GM23248 (cell line): ENCODE measurements around the gene C2orf68. TPM values are rescaled to one million over a fixed set of nuclear protein-coding genes. Genes with fewer than 3 reads are reported as not detected.

ENCODE experiments used
- DNase-seq: peaks from one replicate; pipeline ENCODE4 v3.0.0-alpha.2; 2015
- H2AFZ ChIP-seq: fragments of 200-600 bp; sonication (generic); 2 replicates; pipeline ENCODE4 v1.6.1; 2016; ENCODE audit warnings: antibody characterized with exemption
- H3F3A ChIP-seq: fragments of 200-600 bp; sonication (generic); 2 replicates; pipeline ENCODE4 v1.6.1; 2016; ENCODE audit warnings: mild to moderate bottlenecking, antibody characterized with exemption, mixed run types; ENCODE audit not compliant: insufficient read depth
- H3K27ac ChIP-seq: fragments of 200-600 bp; sonication (generic); 2 replicates; pipeline ENCODE4 v1.5.1; 2016; ENCODE audit warnings: mild to moderate bottlenecking
- H3K27me3 ChIP-seq: fragments of 200-600 bp; sonication (generic); replicated peaks from 2 replicates; pipeline ENCODE4 v1.6.1; 2016; ENCODE audit warnings: mild to moderate bottlenecking; ENCODE audit not compliant: insufficient read depth
- H3K36me3 ChIP-seq: fragments of 200-600 bp; sonication (generic); 2 replicates; pipeline ENCODE4 v1.6.1; 2016; ENCODE audit warnings: low read depth, mild to moderate bottlenecking
- H3K4me1 ChIP-seq: fragments of 200-600 bp; sonication (generic); 2 replicates; pipeline ENCODE4 v1.6.1; 2016; ENCODE audit warnings: mild to moderate bottlenecking; ENCODE audit not compliant: insufficient read depth
- H3K4me2 ChIP-seq: fragments of 200-600 bp; sonication (generic); one replicate; pipeline ENCODE4 v1.6.1; 2016; ENCODE audit warnings: mild to moderate bottlenecking; ENCODE audit not compliant: unreplicated experiment
- H3K4me3 ChIP-seq: fragments of 200-600 bp; sonication (generic); 2 replicates; pipeline ENCODE4 v1.5.1; 2016; ENCODE audit warnings: mild to moderate bottlenecking
- H3K79me2 ChIP-seq: fragments of 200-600 bp; sonication (generic); 2 replicates; pipeline ENCODE4 v1.6.1; 2016; ENCODE audit warnings: mild to moderate bottlenecking; ENCODE audit not compliant: insufficient read depth
- H3K9ac ChIP-seq: fragments of 200-600 bp; sonication (generic); 2 replicates; pipeline ENCODE4 v1.6.1; 2016; ENCODE audit warnings: mild to moderate bottlenecking
- H3K9me2 ChIP-seq: fragments of 200-600 bp; sonication (generic); 2 replicates; pipeline ENCODE4 v1.6.1; 2016; ENCODE audit warnings: mixed run types, mild to moderate bottlenecking, moderate library complexity; ENCODE audit not compliant: insufficient read depth
- H3K9me3 ChIP-seq: fragments of 200-600 bp; sonication (generic); one replicate; pipeline ENCODE4 v1.6.1; 2017; ENCODE audit warnings: low read depth
- H4K20me1 ChIP-seq: fragments of 200-600 bp; sonication (generic); 2 replicates; pipeline ENCODE4 v1.6.0; 2016; ENCODE audit not compliant: insufficient read depth
- EZH2 ChIP-seq: fragments of 200-600 bp; sonication (generic); IDR thresholded peaks from 2 replicates; pipeline ENCODE4 v1.6.1; 2018; ENCODE audit warnings: antibody characterized with exemption, mild to moderate bottlenecking; ENCODE audit not compliant: insufficient read depth, poor library complexity, severe bottlenecking
- EZH2phosphoT487 ChIP-seq: fragments of 200-600 bp; sonication (generic); IDR thresholded peaks from 2 replicates; pipeline ENCODE4 v1.6.1; 2018; ENCODE audit warnings: antibody characterized with exemption, moderate library complexity, mild to moderate bottlenecking, low read depth; ENCODE audit not compliant: insufficient read depth
- WGBS, 2 experiments: methylation state at CpG; one replicate each; pipeline ENCODE4 v1.1.6; 2015 to 2017; ENCODE audit warnings: low lambda C conversion rate in 2 of 2, low coverage in 1 of 2; ENCODE audit errors: missing lambda C conversion rate in 2 of 2; 5-methylcytosine and 5-hydroxymethylcytosine counted together
- in situ Hi-C: fragments of 300-500 bp; cut with MboI; formaldehyde crosslinking; loops from 2 replicates; pipeline ENCODE4 v1.15.0; 2020
- polyA plus RNA-seq: library from polyadenylated mRNA; unstranded; fragments of >200 nt; fragmentation: Nextera tagmentation; extraction: Ambion mirVana; gene quantifications from 2 replicates; pipeline ENCODE4 v1.2.1, GENCODE V29; 2016
- total RNA-seq: library from RNA; depleted of rRNA; stranded (reverse); fragments of >200 nt; shearing (Covaris generic); gene quantifications from 2 replicates; pipeline ENCODE4 v1.2.3, GENCODE V29; 2014

C2orf68 gene
- total and polyA plus RNA-seq, 2 experiments from 2014 or later, result 9.8 to 30.4 TPM

GRCh38 chr2:85653996-85654395, 42.1 kb upstream of the C2orf68 start:
- no peak overlapping the region for H3K4me3 ChIP-seq
- H3K27ac ChIP-seq, result no peak overlapping the region
- no peaks in the 10 kb centered on the region for H3K9me3 ChIP-seq
- TF ChIP-seq EZH2 (no peak), EZH2phosphoT487 (no peak)
- DNase-seq, result no peak
- peaks cover 4% of the 10 kb centered on the region; the same call in 1 of the 2 replicates for H3K36me3 ChIP-seq
- H3K79me2 ChIP-seq, result no peaks in the 10 kb centered on the region
- peaks cover 77% of the 10 kb centered on the region for H3F3A ChIP-seq
- H2AFZ ChIP-seq, result no peak overlapping the region
- H3K4me1 ChIP-seq, result peaks cover 63% of the 10 kb centered on the region
- WGBS, 2 experiments, result 94 to 97% methylated on average over 3 of the region's 3 CpGs
- H3K9ac ChIP-seq, result no peak overlapping the region
- H3K9me2 ChIP-seq, result no peaks in the 10 kb centered on the region
- in situ Hi-C loops, result no loop called here
- H3K4me2 ChIP-seq, result no peak overlapping the region
- H3K27me3 ChIP-seq, result no peaks in the 10 kb centered on the region
- H4K20me1 ChIP-seq, result no peaks in the 10 kb centered on the region

- peak; percentile 13 for DNase-seq
- WGBS, 2 experiments, result 94 to 98% methylated on average over 2 of the region's 2 CpGs
Observed at GRCh38 chr2:85652056-85652455, 40.2 kb upstream of the C2orf68 start.

GRCh38 chr2:85651097-85651496, 39.2 kb upstream of the C2orf68 start:
- no peaks in the 10 kb centered on the region for H3K79me2 ChIP-seq
- H3F3A ChIP-seq, result peaks cover 84% of the 10 kb centered on the region
- H3K27me3 ChIP-seq, result no peaks in the 10 kb centered on the region
- peaks cover 22% of the 10 kb centered on the region for H3K36me3 ChIP-seq
- no peaks in the 10 kb centered on the region for H3K9me3 ChIP-seq
- TF ChIP-seq EZH2phosphoT487 (no peak), EZH2 (no peak)
- H3K4me2 ChIP-seq, result no peak overlapping the region
- 83 to 87% methylated on average over 3 of the region's 3 CpGs for WGBS, 2 experiments
- H2AFZ ChIP-seq, result no peak overlapping the region
- H3K4me3 ChIP-seq, result no peak overlapping the region
- H3K9me2 ChIP-seq, result no peaks in the 10 kb centered on the region
- no peak overlapping the region for H3K9ac ChIP-seq
- in situ Hi-C loops, result no loop called here
- no peak overlapping the region for H3K27ac ChIP-seq
- DNase-seq, result no peak
- peaks cover 54% of the 10 kb centered on the region for H3K4me1 ChIP-seq
- H4K20me1 ChIP-seq, result no peaks in the 10 kb centered on the region

More at GRCh38 chr2:85652056-85652455, 40.2 kb upstream of the C2orf68 start:
- in situ Hi-C loops, result no loop called here
- no peaks in the 10 kb centered on the region for H3K79me2 ChIP-seq
- 0 out of 2 replicates have a peak overlapping the region, but pooled peaks have one; percentile 33 for H3K9ac ChIP-seq
- no peaks in the 10 kb centered on the region for H3K27me3 ChIP-seq
- H3K9me2 ChIP-seq, result no peaks in the 10 kb centered on the region
- H3K4me1 ChIP-seq, result peaks cover 64% of the 10 kb centered on the region
- H3K4me2 ChIP-seq, result peak overlapping the region; percentile 47
- no peak overlapping the region for H3K4me3 ChIP-seq
- H2AFZ ChIP-seq, result no peak overlapping the region
- no peaks in the 10 kb centered on the region for H4K20me1 ChIP-seq
- H3F3A ChIP-seq, result peaks cover 86% of the 10 kb centered on the region
- TF ChIP-seq EZH2phosphoT487, result no peak
- no peak for TF ChIP-seq EZH2
- no peaks in the 10 kb centered on the region for H3K9me3 ChIP-seq
- H3K27ac ChIP-seq, result peak overlapping the region; percentile 71
- peaks cover 14% of the 10 kb centered on the region; the same call in 1 of the 2 replicates for H3K36me3 ChIP-seq

GRCh38 chr2:85650456-85650855, 38.6 kb upstream of the C2orf68 start:
- Histone ChIP-seq H3K4me3 (no peak overlapping the region), H3F3A (peaks cover 84% of the 10 kb centered on the region), H3K27me3 (no peaks in the 10 kb centered on the region), H3K4me2 (no peak overlapping the region), H4K20me1 (no peaks in the 10 kb centered on the region), H3K79me2 (no peaks in the 10 kb centered on the region), H3K9me3 (no peaks in the 10 kb centered on the region), H2AFZ (no peak overlapping the region), H3K9me2 (no peaks in the 10 kb centered on the region), H3K36me3 (peaks cover 29% of the 10 kb centered on the region), H3K9ac (no peak overlapping the region), H3K4me1 (peaks cover 50% of the 10 kb centered on the region), H3K27ac (no peak overlapping the region)
- TF ChIP-seq EZH2 (no peak), EZH2phosphoT487 (no peak)
- in situ Hi-C loops, result no loop called here
- DNase-seq, result no peak
- 75 to 77% methylated on average over 4 of the region's 4 CpGs for WGBS, 2 experiments
